H54 (cell line): ENCODE results near the gene P2RX2.

Source experiments
- DNase-seq: peaks from one replicate; pipeline ENCODE4 v3.0.0; 2011; ENCODE audit warnings: low spot score, mixed read lengths; ENCODE audit not compliant: insufficient read length
- FAIRE-seq: peaks from 3 replicates; lab custom pipeline; 2011; peaks lifted over from hg19 to GRCh38; lab: Jason Lieb, UNC
- POLR2A ChIP-seq: IDR thresholded peaks from 2 replicates; pipeline ENCODE4 v1.6.1; 2011; ENCODE audit warnings: low read depth, mild to moderate bottlenecking, low read length

P2RX2 gene

GRCh38 chr12:132578826-132579225 is 39.8 kb upstream of the P2RX2 start:
- no peak for FAIRE-seq
- no peak for TF ChIP-seq POLR2A
- DNase-seq = no peak

GRCh38 chr12:132579744-132580143 is 38.8 kb upstream of the P2RX2 start:
- no peak for TF ChIP-seq POLR2A
- no peak for FAIRE-seq

GRCh38 chr12:132580701-132581292 is 37.8 kb upstream of the P2RX2 start:
- DNase-seq = no peak
- FAIRE-seq = no peak
- no peak for TF ChIP-seq POLR2A

More at GRCh38 chr12:132579744-132580143, 38.8 kb upstream of the P2RX2 start:
- DNase-seq = no peak

GRCh38 chr12:132581348-132582057 is 37.1 kb upstream of the P2RX2 start:
- FAIRE-seq = no peak
- TF ChIP-seq POLR2A = no peak
- DNase-seq = no peak

- FAIRE-seq (no peak), DNase-seq (no peak)
- no peak for TF ChIP-seq POLR2A
Measured at GRCh38 chr12:132582058-132582420, 36.5 kb upstream of the P2RX2 start.

- no peak for TF ChIP-seq POLR2A
- FAIRE-seq (no peak), DNase-seq (no peak)
Measured at GRCh38 chr12:132582582-132583410, 35.8 kb upstream of the P2RX2 start.

GRCh38 chr12:132583411-132583710 is 35.2 kb upstream of the P2RX2 start:
- no peak for FAIRE-seq
- no peak for DNase-seq
- TF ChIP-seq POLR2A = no peak

- no peak for DNase-seq
- no peak for FAIRE-seq
- no peak for TF ChIP-seq POLR2A
Measured at GRCh38 chr12:132583736-132584135, 34.8 kb upstream of the P2RX2 start.

- FAIRE-seq (no peak), DNase-seq (no peak)
- TF ChIP-seq POLR2A = no peak
Measured at GRCh38 chr12:132584429-132584828, 34.1 kb upstream of the P2RX2 start.

GRCh38 chr12:132585177-132585576 is 33.4 kb upstream of the P2RX2 start:
- no peak for TF ChIP-seq POLR2A
- FAIRE-seq (no peak), DNase-seq (no peak)

GRCh38 chr12:132586929-132587328 is 31.6 kb upstream of the P2RX2 start:
- DNase-seq (no peak), FAIRE-seq (no peak)
- no peak for TF ChIP-seq POLR2A

GRCh38 chr12:132587781-132588180 is 30.8 kb upstream of the P2RX2 start:
- FAIRE-seq (no peak), DNase-seq (no peak)
- TF ChIP-seq POLR2A = no peak

GRCh38 chr12:132588319-132588718 is 30.3 kb upstream of the P2RX2 start:
- no peak for TF ChIP-seq POLR2A
- FAIRE-seq (no peak), DNase-seq (no peak)
